Transverse colon (tissue), 3 donors: ENCODE data around the gene OAS3.

Experiments
- CTCF ChIP-seq, 5 experiments: fragments of 200-600 bp in 3 of 5; fragments of 450-650 bp in 2 of 5; sonication (generic) in 3 of 5; IDR thresholded peaks; 1 replicate in 2 of 5; 2 replicates in 3 of 5; pipeline ENCODE4 v1.5.1; 2016 to 2017; ENCODE audit warnings: antibody characterized with exemption in 5 of 5, inconsistent platforms in 3 of 5, mild to moderate bottlenecking in 2 of 5, moderate library complexity in 1 of 5
- EP300 ChIP-seq: sonication (generic); formaldehyde crosslinking; IDR thresholded peaks from one replicate; pipeline ENCODE4 v1.6.1; 2017; ENCODE audit warnings: antibody characterized with exemption, low read depth

- no peak for TF ChIP-seq CTCF (IDR thresholded peaks at IDR 0.05)
- TF ChIP-seq EP300, result no peak
Measured at GRCh38 chr12:112967306-112967705, 29.0 kb downstream of the OAS3 start.
